Measurements from ENCODE around the gene FAM199X.

- TF ChIP-seq, protein P1, sequence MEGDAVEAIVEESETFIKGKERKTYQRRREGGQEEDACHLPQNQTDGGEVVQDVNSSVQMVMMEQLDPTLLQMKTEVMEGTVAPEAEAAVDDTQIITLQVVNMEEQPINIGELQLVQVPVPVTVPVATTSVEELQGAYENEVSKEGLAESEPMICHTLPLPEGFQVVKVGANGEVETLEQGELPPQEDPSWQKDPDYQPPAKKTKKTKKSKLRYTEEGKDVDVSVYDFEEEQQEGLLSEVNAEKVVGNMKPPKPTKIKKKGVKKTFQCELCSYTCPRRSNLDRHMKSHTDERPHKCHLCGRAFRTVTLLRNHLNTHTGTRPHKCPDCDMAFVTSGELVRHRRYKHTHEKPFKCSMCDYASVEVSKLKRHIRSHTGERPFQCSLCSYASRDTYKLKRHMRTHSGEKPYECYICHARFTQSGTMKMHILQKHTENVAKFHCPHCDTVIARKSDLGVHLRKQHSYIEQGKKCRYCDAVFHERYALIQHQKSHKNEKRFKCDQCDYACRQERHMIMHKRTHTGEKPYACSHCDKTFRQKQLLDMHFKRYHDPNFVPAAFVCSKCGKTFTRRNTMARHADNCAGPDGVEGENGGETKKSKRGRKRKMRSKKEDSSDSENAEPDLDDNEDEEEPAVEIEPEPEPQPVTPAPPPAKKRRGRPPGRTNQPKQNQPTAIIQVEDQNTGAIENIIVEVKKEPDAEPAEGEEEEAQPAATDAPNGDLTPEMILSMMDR (IDR thresholded peaks at IDR 0.05): no peak
- no peak for TF ChIP-seq POLR2A (IDR thresholded peaks at IDR 0.05)
Observed at GRCh38 chrX:104195013-104195412, 28.8 kb downstream of the FAM199X start.

All from breast epithelium (tissue), 3 donors.